H1 (cell line): ENCODE data around the gene SENP6.

Experiments
- CHD1 ChIP-seq: IDR thresholded peaks from 2 replicates; pipeline ENCODE4 v1.6.1; 2012; ENCODE audit warnings: low read depth, low read length, improper control_type of control experiment
- CREB1 ChIP-seq: IDR thresholded peaks from 2 replicates; pipeline ENCODE4 v1.6.1; 2012; ENCODE audit warnings: inconsistent platforms
- CTCF ChIP-seq, 3 experiments: IDR thresholded peaks; 1 replicate in 2 of 3; 2 replicates in 1 of 3; pipeline versions ENCODE4 v1.5.1 to v1.6.1; 2011; ENCODE audit warnings: low read length in 3 of 3, mild to moderate bottlenecking in 3 of 3, inconsistent platforms in 2 of 3, low read depth in 1 of 3, moderate library complexity in 1 of 3; ENCODE audit not compliant: insufficient read depth in 1 of 3; ENCODE audit errors: control extremely low read depth in 1 of 3
- POLR2A ChIP-seq, 2 experiments: IDR thresholded peaks; 1 replicate in 1 of 2; 2 replicates in 1 of 2; pipeline ENCODE4 v1.6.1; 2011; ENCODE audit warnings: low read depth in 2 of 2, low read length in 2 of 2, mild to moderate bottlenecking in 2 of 2; ENCODE audit errors: control extremely low read depth in 1 of 2

GRCh38 chr6:75568965-75569364 lies 32.7 kb upstream of the SENP6 start:
- TF ChIP-seq POLR2A (IDR thresholded peaks at IDR 0.05; ENCODE audit: control extremely low read depth in 1 of 2, low read depth in 2 of 2, low read length in 2 of 2) (no peak), CHD1 (no peak), CREB1 (no peak), CTCF (IDR thresholded peaks at IDR 0.05; ENCODE audit: control extremely low read depth in 1 of 3, insufficient read depth in 1 of 3, low read depth in 1 of 3, low read length in 3 of 3) (no peak)
